Caco-2 (cell line): ENCODE data around the gene PLBD2. TPM values are rescaled to one million over a fixed set of nuclear protein-coding genes. Genes with fewer than 3 reads are reported as not detected.

ENCODE experiments used
- BruUV-seq: library from RNA; stranded (reverse); fragments of 400-500 nt; replicated peaks from 2 replicates; lab custom pipeline; 2021; lab: Mats Ljungman, UMichigan
- CTCF ChIA-PET: fragments of 300-600 bp; sonication (Branson Sonifier 250); formaldehyde crosslinking; loops from one replicate; lab custom pipeline; 2022; ENCODE audit warnings: antibody characterized with exemption; lab: Charles Lee
- POLR2A ChIA-PET: fragments of 300-600 bp; sonication (Branson Sonifier 250); formaldehyde crosslinking; loops from one replicate; lab custom pipeline; 2022; ENCODE audit warnings: antibody characterized with exemption; lab: Charles Lee
- DNase-seq, 2 experiments: peaks; one replicate each; pipeline versions ENCODE4 v3.0.0 to v3.0.0-alpha.2; 2020 to 2022
- H3K27me3 ChIP-seq: replicated peaks from 2 replicates; pipeline ENCODE4 v1.6.0; 2011; ENCODE audit warnings: low read length; ENCODE audit not compliant: control insufficient read depth, insufficient read depth
- H3K36me3 ChIP-seq: 2 replicates; pipeline ENCODE4 v1.5.1; 2011; ENCODE audit warnings: low read length; ENCODE audit not compliant: control insufficient read depth, insufficient read depth
- H3K4me1 ChIP-seq: fragments of 250-450 bp; sonication (Bioruptor Pico); 2 replicates; pipeline ENCODE4 v1.5.1; 2020; ENCODE audit warnings: mild to moderate bottlenecking
- H3K4me3 ChIP-seq: 2 replicates; pipeline ENCODE4 v1.5.1; 2011; ENCODE audit warnings: low read depth, mild to moderate bottlenecking, control low read depth, low read length
- H3K9me3 ChIP-seq: fragments of 250-450 bp; sonication (Bioruptor Pico); 2 replicates; pipeline ENCODE4 v1.5.1; 2020; ENCODE audit warnings: mild to moderate bottlenecking, moderate library complexity
- H3K27ac Mint-ChIP-seq: one replicate; pipeline ENCODE4 v1.8.0; 2022; ENCODE audit warnings: mixed read lengths; ENCODE audit not compliant: unreplicated experiment
- H3K27me3 Mint-ChIP-seq: one replicate; pipeline ENCODE4 v1.8.0; 2022; ENCODE audit warnings: mixed read lengths; ENCODE audit not compliant: insufficient read depth, unreplicated experiment
- H3K36me3 Mint-ChIP-seq: one replicate; pipeline ENCODE4 v1.8.0; 2022; ENCODE audit warnings: mild to moderate bottlenecking, mixed read lengths; ENCODE audit not compliant: insufficient read depth, unreplicated experiment
- H3K4me1 Mint-ChIP-seq: one replicate; pipeline ENCODE4 v1.8.0; 2022; ENCODE audit warnings: low read depth, mixed read lengths; ENCODE audit not compliant: unreplicated experiment
- H3K4me3 Mint-ChIP-seq: one replicate; pipeline ENCODE4 v1.8.0; 2022; ENCODE audit warnings: mild to moderate bottlenecking, moderate library complexity, mixed read lengths; ENCODE audit not compliant: unreplicated experiment
- H3K9me3 Mint-ChIP-seq: one replicate; pipeline ENCODE4 v1.8.0; 2022; ENCODE audit warnings: mixed read lengths; ENCODE audit not compliant: unreplicated experiment
- intact Hi-C: fragments of 100-400 bp; cut with micrococcal nuclease; formaldehyde crosslinking; loops from one replicate; pipeline ENCODE4 v1.10.0; 2022; ENCODE audit not compliant: unreplicated experiment
- total RNA-seq: library from RNA; stranded (reverse); gene quantifications from 2 replicates; pipeline ENCODE4 v1.2.3, GENCODE V29; 2022
- TF ChIP-seq, protein P1 (sequence below), 2 experiments: fragments of 200-600 bp in 1 of 2; IDR thresholded peaks; 1 replicate in 1 of 2; 2 replicates in 1 of 2; pipeline versions ENCODE4 v1.5.1 to v1.8.0; 2011 to 2022; ENCODE audit warnings: antibody characterized with exemption in 1 of 2, control low read depth in 1 of 2, inconsistent platforms in 1 of 2, low read depth in 1 of 2, low read length in 1 of 2, mild to moderate bottlenecking in 1 of 2, moderate library complexity in 1 of 2; ENCODE audit not compliant: insufficient read depth in 1 of 2, severe bottlenecking in 1 of 2, unreplicated experiment in 1 of 2

PLBD2 gene
- total RNA-seq, 1 experiment from 2014 or later = 43.1 TPM

DNA sequence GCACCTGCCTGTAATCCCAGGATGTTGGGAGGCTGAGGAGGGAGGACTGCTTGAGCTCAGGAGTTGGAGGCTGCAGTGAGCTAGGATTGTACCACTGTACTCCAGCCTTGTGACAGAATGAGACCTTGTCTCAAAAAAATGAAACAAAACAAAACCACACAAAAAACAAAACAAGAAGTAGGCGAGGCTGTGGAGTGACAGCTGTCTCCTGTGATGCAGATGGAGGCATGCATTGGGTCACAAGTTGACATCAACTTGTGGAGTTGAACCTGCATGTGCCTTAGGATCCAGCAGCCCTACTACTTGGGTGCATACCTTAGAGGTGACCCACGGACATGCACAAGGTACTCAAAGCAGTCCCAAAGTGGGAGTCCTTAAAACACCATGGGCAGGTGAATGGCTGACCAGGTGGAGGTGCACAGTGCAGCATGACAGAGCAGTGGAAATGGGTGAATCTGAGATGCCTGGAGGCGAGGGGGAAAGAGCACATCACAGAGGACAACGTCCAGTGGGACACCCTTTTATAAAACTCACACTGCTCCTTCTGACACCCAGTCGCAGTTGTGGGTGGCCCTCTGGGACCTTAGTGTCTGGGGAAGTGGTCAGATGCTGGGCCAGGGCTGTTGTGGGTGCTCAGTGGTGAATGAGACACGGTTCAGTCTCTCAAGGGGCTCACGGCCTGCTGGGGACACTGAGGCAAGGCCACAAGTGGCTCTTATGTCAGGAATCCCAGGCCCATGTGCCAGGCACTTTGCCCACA is 12.7 kb downstream of the PLBD2 start:
- CTCF ChIA-PET = no interaction called here
- H3K9me3 Mint-ChIP-seq = no peaks in the 10 kb centered on the region

DNA sequence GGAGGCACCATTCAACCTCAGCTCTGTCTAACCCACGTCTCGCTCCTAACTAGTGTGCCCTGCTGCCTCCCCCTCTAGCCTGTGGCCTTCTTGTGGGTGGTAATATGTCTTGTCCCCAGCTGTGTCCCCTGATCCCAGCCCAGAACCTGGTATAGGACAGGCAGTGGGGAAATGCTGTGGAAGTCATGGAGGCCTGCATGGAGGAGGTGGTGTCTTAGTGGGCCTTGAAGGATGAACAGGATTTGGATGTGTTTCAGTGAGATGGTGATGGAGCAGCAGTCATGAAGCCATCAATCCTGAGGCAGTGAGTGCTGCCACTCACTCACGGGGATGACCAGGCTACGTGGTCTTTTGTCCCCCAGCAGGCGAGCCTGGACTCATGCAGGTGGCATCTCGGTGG is 13.4 kb downstream of the PLBD2 start:
- H3K27me3 ChIP-seq = no peaks in the 10 kb centered on the region
- H3K4me1 Mint-ChIP-seq = no peaks in the 10 kb centered on the region
- H3K36me3 ChIP-seq = peaks cover 2% of the 10 kb centered on the region
- no peak overlapping the region for H3K4me3 ChIP-seq
- H3K36me3 Mint-ChIP-seq = peaks cover 20% of the 10 kb centered on the region
- no peaks in the 10 kb centered on the region for H3K9me3 ChIP-seq
- no peaks in the 10 kb centered on the region for H3K27me3 Mint-ChIP-seq
- POLR2A ChIA-PET = no interaction called here
- H3K9me3 Mint-ChIP-seq = no peaks in the 10 kb centered on the region
- no peak overlapping the region for H3K4me3 Mint-ChIP-seq
- BruUV-seq = no TSS peak
- DNase-seq = no peak
- no peaks in the 10 kb centered on the region for H3K4me1 ChIP-seq
- H3K27ac Mint-ChIP-seq = no peak overlapping the region
- TF ChIP-seq, protein P1, sequence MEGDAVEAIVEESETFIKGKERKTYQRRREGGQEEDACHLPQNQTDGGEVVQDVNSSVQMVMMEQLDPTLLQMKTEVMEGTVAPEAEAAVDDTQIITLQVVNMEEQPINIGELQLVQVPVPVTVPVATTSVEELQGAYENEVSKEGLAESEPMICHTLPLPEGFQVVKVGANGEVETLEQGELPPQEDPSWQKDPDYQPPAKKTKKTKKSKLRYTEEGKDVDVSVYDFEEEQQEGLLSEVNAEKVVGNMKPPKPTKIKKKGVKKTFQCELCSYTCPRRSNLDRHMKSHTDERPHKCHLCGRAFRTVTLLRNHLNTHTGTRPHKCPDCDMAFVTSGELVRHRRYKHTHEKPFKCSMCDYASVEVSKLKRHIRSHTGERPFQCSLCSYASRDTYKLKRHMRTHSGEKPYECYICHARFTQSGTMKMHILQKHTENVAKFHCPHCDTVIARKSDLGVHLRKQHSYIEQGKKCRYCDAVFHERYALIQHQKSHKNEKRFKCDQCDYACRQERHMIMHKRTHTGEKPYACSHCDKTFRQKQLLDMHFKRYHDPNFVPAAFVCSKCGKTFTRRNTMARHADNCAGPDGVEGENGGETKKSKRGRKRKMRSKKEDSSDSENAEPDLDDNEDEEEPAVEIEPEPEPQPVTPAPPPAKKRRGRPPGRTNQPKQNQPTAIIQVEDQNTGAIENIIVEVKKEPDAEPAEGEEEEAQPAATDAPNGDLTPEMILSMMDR (IDR thresholded peaks at IDR 0.05; ENCODE audit: insufficient read depth in 1 of 2, low read depth in 1 of 2, low read length in 1 of 2, severe bottlenecking in 1 of 2, unreplicated experiment in 1 of 2) = no peak
- CTCF ChIA-PET = no interaction called here
- intact Hi-C loops = no loop called here

More for the DNA sequence above, 12.7 kb downstream of the PLBD2 start:
- H3K4me1 Mint-ChIP-seq = no peaks in the 10 kb centered on the region
- TF ChIP-seq, protein P1 (IDR thresholded peaks at IDR 0.05; ENCODE audit: insufficient read depth in 1 of 2, low read depth in 1 of 2, low read length in 1 of 2, severe bottlenecking in 1 of 2, unreplicated experiment in 1 of 2) = no peak
- peaks cover 19% of the 10 kb centered on the region for H3K36me3 Mint-ChIP-seq
- Histone ChIP-seq H3K4me1 (no peaks in the 10 kb centered on the region), H3K36me3 (peaks cover 2% of the 10 kb centered on the region), H3K27me3 (no peaks in the 10 kb centered on the region), H3K4me3 (no peak overlapping the region), H3K9me3 (no peaks in the 10 kb centered on the region)
- no TSS peak for BruUV-seq
- DNase-seq = no peak
- intact Hi-C loops = no loop called here
- no peak overlapping the region for H3K4me3 Mint-ChIP-seq
- no peak overlapping the region for H3K27ac Mint-ChIP-seq
- POLR2A ChIA-PET = no interaction called here
- no peaks in the 10 kb centered on the region for H3K27me3 Mint-ChIP-seq

DNA sequence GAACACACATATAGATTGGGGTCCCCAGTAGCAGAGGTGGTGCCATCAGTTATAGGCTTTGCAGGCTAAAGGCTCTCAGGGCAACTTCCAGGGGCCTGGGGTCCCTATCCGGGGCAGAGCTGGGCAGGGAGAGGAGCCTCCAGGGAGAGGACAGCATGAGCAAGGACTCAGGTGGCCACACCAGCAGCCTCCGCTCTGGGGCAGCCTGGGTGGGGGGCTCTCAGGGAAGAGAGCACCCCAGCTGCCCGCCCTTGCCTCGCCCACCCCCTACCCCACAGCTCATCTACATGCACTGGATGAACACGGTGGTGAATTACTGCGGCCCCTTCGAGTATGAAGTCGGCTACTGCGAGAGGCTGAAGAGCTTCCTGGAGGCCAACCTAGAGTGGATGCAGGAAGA is 14.0 kb downstream of the PLBD2 start:
- H3K4me3 Mint-ChIP-seq = no peak overlapping the region
- POLR2A ChIA-PET = no interaction called here
- DNase-seq = no peak
- H3K4me1 ChIP-seq = no peaks in the 10 kb centered on the region
- H3K9me3 Mint-ChIP-seq = no peaks in the 10 kb centered on the region
- TF ChIP-seq, protein P1 (IDR thresholded peaks at IDR 0.05; ENCODE audit: insufficient read depth in 1 of 2, low read depth in 1 of 2, low read length in 1 of 2, severe bottlenecking in 1 of 2, unreplicated experiment in 1 of 2) = no peak
- H3K27ac Mint-ChIP-seq = no peak overlapping the region
- intact Hi-C loops = no loop called here
- H3K4me3 ChIP-seq = no peak overlapping the region
- peaks cover 20% of the 10 kb centered on the region for H3K36me3 Mint-ChIP-seq
- BruUV-seq = no TSS peak
- H3K36me3 ChIP-seq = peaks cover 2% of the 10 kb centered on the region
- no peaks in the 10 kb centered on the region for H3K27me3 Mint-ChIP-seq
- H3K4me1 Mint-ChIP-seq = no peaks in the 10 kb centered on the region
- H3K9me3 ChIP-seq = no peaks in the 10 kb centered on the region
- CTCF ChIA-PET = no interaction called here
- no peaks in the 10 kb centered on the region for H3K27me3 ChIP-seq
